Fibroblast of villous mesenchyme (primary cell): ENCODE results near the gene TICAM2. TPM values are rescaled to one million over a fixed set of nuclear protein-coding genes. Genes with fewer than 3 reads are reported as not detected.
A peak's percentile ranks its signal among the peaks of the same experiment; 100 is the strongest.

Experiments
- DNase-seq: peaks from one replicate; pipeline ENCODE4 v3.0.0-alpha.2; 2010; ENCODE audit warnings: low read depth
- H3K4me3 ChIP-seq: 2 replicates; pipeline ENCODE4 v1.5.1; 2011; ENCODE audit warnings: low read depth, mild to moderate bottlenecking, low read length
- total RNA-seq: library from RNA; depleted of rRNA; stranded (reverse); fragments of >200 nt; gene quantifications from 2 replicates; pipeline ENCODE4 v1.2.3, GENCODE V29; 2012
- TF ChIP-seq, protein P1 (sequence below): IDR thresholded peaks from 2 replicates; pipeline ENCODE4 v1.5.1; 2012; ENCODE audit warnings: low read depth, mild to moderate bottlenecking, low read length; ENCODE audit not compliant: insufficient read depth

The TICAM2 gene
- total RNA-seq, 1 donor, result 6.9 TPM

GRCh38 chr5:115594128-115595047, 7.9 kb downstream of the TICAM2 start:
- no peak overlapping the region for H3K4me3 ChIP-seq
- no peak for DNase-seq
- TF ChIP-seq, protein P1, sequence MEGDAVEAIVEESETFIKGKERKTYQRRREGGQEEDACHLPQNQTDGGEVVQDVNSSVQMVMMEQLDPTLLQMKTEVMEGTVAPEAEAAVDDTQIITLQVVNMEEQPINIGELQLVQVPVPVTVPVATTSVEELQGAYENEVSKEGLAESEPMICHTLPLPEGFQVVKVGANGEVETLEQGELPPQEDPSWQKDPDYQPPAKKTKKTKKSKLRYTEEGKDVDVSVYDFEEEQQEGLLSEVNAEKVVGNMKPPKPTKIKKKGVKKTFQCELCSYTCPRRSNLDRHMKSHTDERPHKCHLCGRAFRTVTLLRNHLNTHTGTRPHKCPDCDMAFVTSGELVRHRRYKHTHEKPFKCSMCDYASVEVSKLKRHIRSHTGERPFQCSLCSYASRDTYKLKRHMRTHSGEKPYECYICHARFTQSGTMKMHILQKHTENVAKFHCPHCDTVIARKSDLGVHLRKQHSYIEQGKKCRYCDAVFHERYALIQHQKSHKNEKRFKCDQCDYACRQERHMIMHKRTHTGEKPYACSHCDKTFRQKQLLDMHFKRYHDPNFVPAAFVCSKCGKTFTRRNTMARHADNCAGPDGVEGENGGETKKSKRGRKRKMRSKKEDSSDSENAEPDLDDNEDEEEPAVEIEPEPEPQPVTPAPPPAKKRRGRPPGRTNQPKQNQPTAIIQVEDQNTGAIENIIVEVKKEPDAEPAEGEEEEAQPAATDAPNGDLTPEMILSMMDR, result no peak

GRCh38 chr5:115589043-115589442, 13.2 kb downstream of the TICAM2 start:
- TF ChIP-seq, protein P1, result no peak
- no peak overlapping the region for H3K4me3 ChIP-seq
- peak; percentile 64 for DNase-seq

DNA sequence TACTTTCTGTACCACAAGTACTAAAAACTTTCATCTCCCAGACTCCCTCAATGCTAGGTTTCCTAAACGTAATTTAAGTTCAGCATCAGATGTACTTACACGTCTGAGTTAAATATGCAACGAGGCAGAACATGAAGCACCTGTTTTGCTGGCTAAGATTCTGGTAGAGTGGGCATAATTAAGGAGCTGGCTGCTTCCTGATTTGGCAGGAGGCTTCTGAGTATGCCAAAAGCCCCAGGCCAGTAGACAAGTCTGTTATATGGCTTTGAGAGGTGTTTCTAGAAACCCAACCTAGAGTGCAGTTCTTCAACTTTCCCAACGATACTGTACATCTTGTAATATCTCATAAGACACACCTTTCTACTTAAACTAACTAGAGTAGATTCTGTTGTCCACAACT, 13.6 kb downstream of the TICAM2 start:
- H3K4me3 ChIP-seq, result no peak overlapping the region
- TF ChIP-seq, protein P1, result no peak
- no peak for DNase-seq

DNA sequence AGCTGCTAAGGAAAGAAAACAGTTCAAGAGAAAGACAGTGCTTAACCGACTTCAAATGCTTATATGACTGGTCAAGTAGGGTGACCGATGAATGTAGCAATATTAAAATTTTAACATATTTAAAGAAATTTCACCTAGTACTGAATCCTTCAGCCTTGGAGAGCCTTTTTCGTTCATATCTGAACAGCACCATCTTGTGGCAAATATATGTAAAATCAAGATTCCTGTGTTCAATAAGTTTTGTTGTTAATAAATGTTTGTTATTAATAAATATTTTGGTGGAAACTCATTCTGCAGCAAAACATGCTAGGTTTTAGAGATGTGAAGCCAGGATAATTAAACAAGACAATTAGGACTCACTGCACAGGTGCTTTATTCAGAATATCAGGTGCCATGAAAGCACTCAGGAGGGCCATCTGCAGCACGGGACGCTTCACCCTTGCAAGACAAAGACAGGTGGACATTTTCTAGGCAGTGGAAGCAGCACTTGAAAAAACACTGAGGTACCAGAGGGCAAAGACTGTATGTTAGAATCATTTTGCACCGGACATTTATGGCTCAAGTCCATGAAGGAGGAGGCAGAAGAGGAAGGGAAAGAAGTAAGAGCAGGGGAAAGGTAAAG, 15.6 kb downstream of the TICAM2 start:
- no peak overlapping the region for H3K4me3 ChIP-seq
- TF ChIP-seq, protein P1, result peak; percentile 52
- DNase-seq, result peak; percentile 44

GRCh38 chr5:115585265-115585664, 17.0 kb downstream of the TICAM2 start:
- no peak overlapping the region for H3K4me3 ChIP-seq
- TF ChIP-seq, protein P1, result no peak
- DNase-seq, result no peak

DNA sequence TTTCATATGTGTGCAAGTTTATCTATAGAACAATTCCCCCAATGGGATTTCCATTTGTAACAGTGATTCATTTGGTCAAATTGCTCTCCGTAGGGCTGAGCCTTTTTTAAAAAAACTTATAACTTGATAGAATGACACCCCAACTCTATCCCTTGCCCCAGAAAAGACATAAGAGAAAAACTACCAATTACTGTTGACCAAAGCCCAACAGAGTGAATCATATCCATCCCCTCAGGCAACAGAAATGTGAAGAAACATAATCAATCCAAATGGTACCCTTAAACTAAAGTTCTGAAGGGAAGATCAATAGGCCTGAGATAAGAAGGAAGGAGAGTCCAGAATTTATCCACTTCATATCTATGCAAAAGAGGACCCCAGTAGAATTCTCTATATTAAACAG, 17.8 kb downstream of the TICAM2 start:
- no peak for DNase-seq
- no peak overlapping the region for H3K4me3 ChIP-seq
- TF ChIP-seq, protein P1, result no peak
